Adipocyte (in vitro differentiated cells): Measurements from ENCODE around the gene SLC6A15.
A peak's percentile ranks its signal among the peaks of the same experiment; 100 is the strongest.

Experiments
- DNase-seq: peaks from one replicate; pipeline ENCODE4 v3.0.0-alpha.2; 2015; ENCODE audit warnings: low read depth
- H3K27me3 ChIP-seq: replicated peaks from 2 replicates; pipeline ENCODE4 v1.7.0; 2013; ENCODE audit warnings: mild to moderate bottlenecking, low read length, moderate library complexity; ENCODE audit not compliant: control insufficient read depth, insufficient read depth
- H3K36me3 ChIP-seq: 2 replicates; pipeline ENCODE4 v1.7.0; 2013; ENCODE audit warnings: low read length, mild to moderate bottlenecking, moderate library complexity; ENCODE audit not compliant: control insufficient read depth, insufficient read depth, severe bottlenecking
- H3K4me1 ChIP-seq: 2 replicates; pipeline ENCODE4 v1.7.0; 2013; ENCODE audit warnings: mild to moderate bottlenecking, low read length, moderate library complexity; ENCODE audit not compliant: control insufficient read depth, insufficient read depth
- H3K4me3 ChIP-seq: 2 replicates; pipeline ENCODE4 v1.7.0; 2013; ENCODE audit warnings: mild to moderate bottlenecking, low read length, moderate library complexity
- H3K9ac ChIP-seq: 2 replicates; pipeline ENCODE4 v1.7.0; 2013; ENCODE audit warnings: mild to moderate bottlenecking, low read length, moderate library complexity
- H3K9me3 ChIP-seq: 2 replicates; pipeline ENCODE4 v1.7.0; 2013; ENCODE audit warnings: mild to moderate bottlenecking, low read length, moderate library complexity; ENCODE audit not compliant: control insufficient read depth

The SLC6A15 gene

GRCh38 chr12:84912198-84913128, at the start of gene SLC6A15:
Gene SLC6A15, minus strand, starts transcription at chr12:84912799. Its CDS starts 20,679 bp downstream, at chr12:84892120.
- Histone ChIP-seq H3K36me3 (no peaks in the 10 kb centered on the region), H3K4me3 (peak within 1 kb of the TSS; percentile 90), H3K9ac (peak within 1 kb of the TSS; percentile 86), H3K27me3 (no peaks in the 10 kb centered on the region), H3K9me3 (no peaks in the 10 kb centered on the region), H3K4me1 (peaks cover 14% of the 10 kb centered on the region)
- DNase-seq = peak; percentile 86

- Histone ChIP-seq H3K9ac (no peak overlapping the region), H3K27me3 (no peaks in the 10 kb centered on the region), H3K4me3 (no peak overlapping the region), H3K4me1 (no peaks in the 10 kb centered on the region), H3K9me3 (peaks cover 2% of the 10 kb centered on the region), H3K36me3 (no peaks in the 10 kb centered on the region)
- no peak for DNase-seq
Observed at GRCh38 chr12:84960918-84961317, 48.3 kb upstream of the SLC6A15 start.

GRCh38 chr12:84955298-84955697, 42.7 kb upstream of the SLC6A15 start:
- DNase-seq = peak; percentile 22
- Histone ChIP-seq H3K27me3 (no peaks in the 10 kb centered on the region), H3K4me3 (no peak overlapping the region), H3K9ac (no peak overlapping the region), H3K36me3 (no peaks in the 10 kb centered on the region), H3K9me3 (peaks cover 2% of the 10 kb centered on the region), H3K4me1 (no peaks in the 10 kb centered on the region)

- Histone ChIP-seq H3K4me3 (no peak overlapping the region), H3K4me1 (no peaks in the 10 kb centered on the region), H3K9ac (no peak overlapping the region), H3K36me3 (no peaks in the 10 kb centered on the region), H3K27me3 (no peaks in the 10 kb centered on the region), H3K9me3 (no peaks in the 10 kb centered on the region)
- DNase-seq = no peak
Observed at GRCh38 chr12:84954415-84954814, 41.8 kb upstream of the SLC6A15 start.

GRCh38 chr12:84950971-84951546, 38.5 kb upstream of the SLC6A15 start:
- H3K9ac ChIP-seq = no peak overlapping the region
- no peaks in the 10 kb centered on the region for H3K9me3 ChIP-seq
- H3K36me3 ChIP-seq = no peaks in the 10 kb centered on the region
- H3K4me3 ChIP-seq = no peak overlapping the region
- H3K4me1 ChIP-seq = no peaks in the 10 kb centered on the region
- H3K27me3 ChIP-seq = no peaks in the 10 kb centered on the region
- DNase-seq = no peak

GRCh38 chr12:84946753-84947152, 34.2 kb upstream of the SLC6A15 start:
- Histone ChIP-seq H3K27me3 (no peaks in the 10 kb centered on the region), H3K4me3 (no peak overlapping the region), H3K4me1 (no peaks in the 10 kb centered on the region), H3K9ac (no peak overlapping the region), H3K36me3 (no peaks in the 10 kb centered on the region), H3K9me3 (no peaks in the 10 kb centered on the region)
- no peak for DNase-seq

- Histone ChIP-seq H3K4me1 (no peaks in the 10 kb centered on the region), H3K9ac (no peak overlapping the region), H3K9me3 (no peaks in the 10 kb centered on the region), H3K4me3 (no peak overlapping the region), H3K36me3 (no peaks in the 10 kb centered on the region), H3K27me3 (no peaks in the 10 kb centered on the region)
- no peak for DNase-seq
Observed at GRCh38 chr12:84937415-84937814, 24.8 kb upstream of the SLC6A15 start.

- peaks cover 11% of the 10 kb centered on the region for H3K4me1 ChIP-seq
- no peaks in the 10 kb centered on the region for H3K9me3 ChIP-seq
- DNase-seq = peak; percentile 6
- H3K9ac ChIP-seq = no peak overlapping the region
- no peaks in the 10 kb centered on the region for H3K27me3 ChIP-seq
- H3K36me3 ChIP-seq = no peaks in the 10 kb centered on the region
- H3K4me3 ChIP-seq = no peak overlapping the region
Observed at GRCh38 chr12:84929501-84929900, 16.9 kb upstream of the SLC6A15 start.

GRCh38 chr12:84924981-84925380, 12.4 kb upstream of the SLC6A15 start:
- DNase-seq = peak; percentile 55
- H3K27me3 ChIP-seq = no peaks in the 10 kb centered on the region
- peak overlapping the region; percentile 27 for H3K9ac ChIP-seq
- H3K36me3 ChIP-seq = no peaks in the 10 kb centered on the region
- peaks cover 13% of the 10 kb centered on the region for H3K9me3 ChIP-seq
- peaks cover 20% of the 10 kb centered on the region for H3K4me1 ChIP-seq
- no peak overlapping the region for H3K4me3 ChIP-seq

GRCh38 chr12:84922693-84923092, 10.1 kb upstream of the SLC6A15 start:
- no peaks in the 10 kb centered on the region for H3K36me3 ChIP-seq
- H3K4me1 ChIP-seq = peaks cover 20% of the 10 kb centered on the region
- DNase-seq = peak; percentile 9
- H3K9ac ChIP-seq = no peak overlapping the region
- no peaks in the 10 kb centered on the region for H3K27me3 ChIP-seq
- peaks cover 13% of the 10 kb centered on the region for H3K9me3 ChIP-seq
- no peak overlapping the region for H3K4me3 ChIP-seq

- H3K4me1 ChIP-seq = peaks cover 17% of the 10 kb centered on the region
- no peak overlapping the region for H3K9ac ChIP-seq
- peaks cover 13% of the 10 kb centered on the region for H3K9me3 ChIP-seq
- no peak for DNase-seq
- no peak overlapping the region for H3K4me3 ChIP-seq
- H3K36me3 ChIP-seq = no peaks in the 10 kb centered on the region
- no peaks in the 10 kb centered on the region for H3K27me3 ChIP-seq
Observed at GRCh38 chr12:84920331-84920730, 7.7 kb upstream of the SLC6A15 start.
